Breast epithelium (tissue), 3 donors: ENCODE measurements around the gene MAP2K5.

Experiments used
- POLR2A ChIP-seq: fragments of 450-650 bp; IDR thresholded peaks from one replicate; pipeline ENCODE4 v1.6.1; 2016; ENCODE audit warnings: antibody characterized with exemption, mild to moderate bottlenecking, moderate library complexity
- POLR2AphosphoS5 ChIP-seq, 3 donors: sonication (generic); formaldehyde crosslinking; IDR thresholded peaks; one replicate each; pipeline ENCODE4 v1.6.1; 2017; ENCODE audit warnings: antibody characterized with exemption in 3 of 3
- TF ChIP-seq, protein P1 (sequence below), 3 donors: fragments of 450-650 bp; IDR thresholded peaks; one replicate each; pipeline ENCODE4 v1.5.1; 2016 to 2017; ENCODE audit warnings: antibody characterized with exemption in 3 of 3, mild to moderate bottlenecking in 3 of 3, moderate library complexity in 3 of 3

DNA sequence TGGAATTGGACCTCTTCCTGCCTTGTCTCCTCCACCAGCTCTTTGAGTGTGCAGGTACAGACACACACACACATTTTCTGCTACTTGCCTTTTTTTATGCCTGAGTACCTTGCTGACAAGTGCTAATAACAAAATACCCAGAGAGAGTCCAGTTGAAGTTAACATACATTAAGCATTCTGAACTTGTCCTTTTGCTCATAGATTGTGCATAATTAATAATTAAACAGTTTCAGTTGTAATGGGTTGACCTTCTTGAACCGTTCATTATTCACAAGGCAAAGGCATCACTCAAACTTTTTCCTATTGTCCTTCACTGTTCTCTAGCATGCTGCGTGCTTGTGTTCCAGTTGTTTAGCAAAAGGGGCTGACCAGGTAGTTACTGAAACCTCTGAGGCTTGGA is 223.2 kb downstream of the MAP2K5 start:
- TF ChIP-seq, protein P1, sequence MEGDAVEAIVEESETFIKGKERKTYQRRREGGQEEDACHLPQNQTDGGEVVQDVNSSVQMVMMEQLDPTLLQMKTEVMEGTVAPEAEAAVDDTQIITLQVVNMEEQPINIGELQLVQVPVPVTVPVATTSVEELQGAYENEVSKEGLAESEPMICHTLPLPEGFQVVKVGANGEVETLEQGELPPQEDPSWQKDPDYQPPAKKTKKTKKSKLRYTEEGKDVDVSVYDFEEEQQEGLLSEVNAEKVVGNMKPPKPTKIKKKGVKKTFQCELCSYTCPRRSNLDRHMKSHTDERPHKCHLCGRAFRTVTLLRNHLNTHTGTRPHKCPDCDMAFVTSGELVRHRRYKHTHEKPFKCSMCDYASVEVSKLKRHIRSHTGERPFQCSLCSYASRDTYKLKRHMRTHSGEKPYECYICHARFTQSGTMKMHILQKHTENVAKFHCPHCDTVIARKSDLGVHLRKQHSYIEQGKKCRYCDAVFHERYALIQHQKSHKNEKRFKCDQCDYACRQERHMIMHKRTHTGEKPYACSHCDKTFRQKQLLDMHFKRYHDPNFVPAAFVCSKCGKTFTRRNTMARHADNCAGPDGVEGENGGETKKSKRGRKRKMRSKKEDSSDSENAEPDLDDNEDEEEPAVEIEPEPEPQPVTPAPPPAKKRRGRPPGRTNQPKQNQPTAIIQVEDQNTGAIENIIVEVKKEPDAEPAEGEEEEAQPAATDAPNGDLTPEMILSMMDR (IDR thresholded peaks at IDR 0.05): no peak
- no peak for TF ChIP-seq POLR2A
- TF ChIP-seq POLR2AphosphoS5 (IDR thresholded peaks at IDR 0.05): no peak
